ENCODE data around the gene MEIOB.

DNA sequence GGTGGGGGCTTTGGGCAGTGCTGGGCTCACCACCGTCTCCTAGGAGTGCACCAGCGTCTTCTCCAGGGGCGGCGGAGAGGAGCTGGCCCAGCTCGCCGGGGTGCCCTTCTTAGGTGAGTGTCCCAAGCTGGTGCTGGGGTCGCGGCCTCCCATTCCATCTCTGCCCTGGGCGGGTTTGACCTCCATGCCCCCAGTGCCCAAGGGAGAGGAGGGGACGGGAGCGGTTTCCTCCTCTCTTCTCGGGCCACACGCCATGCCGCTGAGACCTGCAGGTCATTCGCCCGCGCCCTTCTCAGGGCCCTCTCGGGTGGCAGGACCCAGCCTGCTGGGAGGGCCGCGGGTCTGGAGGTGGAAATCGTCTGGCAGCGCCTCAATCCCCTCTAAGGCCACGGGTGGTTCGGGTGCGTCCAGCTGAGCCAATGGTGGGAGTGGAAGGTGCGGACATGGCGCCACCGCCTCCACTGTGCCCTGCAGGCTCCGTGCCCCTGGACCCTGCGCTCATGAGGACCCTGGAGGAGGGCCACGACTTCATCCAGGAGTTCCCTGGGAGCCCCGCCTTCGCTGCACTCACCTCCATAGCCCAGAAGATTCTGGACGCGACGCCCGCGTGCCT is 83.8 kb downstream of the MEIOB start:
- TF ChIP-seq, protein P1, sequence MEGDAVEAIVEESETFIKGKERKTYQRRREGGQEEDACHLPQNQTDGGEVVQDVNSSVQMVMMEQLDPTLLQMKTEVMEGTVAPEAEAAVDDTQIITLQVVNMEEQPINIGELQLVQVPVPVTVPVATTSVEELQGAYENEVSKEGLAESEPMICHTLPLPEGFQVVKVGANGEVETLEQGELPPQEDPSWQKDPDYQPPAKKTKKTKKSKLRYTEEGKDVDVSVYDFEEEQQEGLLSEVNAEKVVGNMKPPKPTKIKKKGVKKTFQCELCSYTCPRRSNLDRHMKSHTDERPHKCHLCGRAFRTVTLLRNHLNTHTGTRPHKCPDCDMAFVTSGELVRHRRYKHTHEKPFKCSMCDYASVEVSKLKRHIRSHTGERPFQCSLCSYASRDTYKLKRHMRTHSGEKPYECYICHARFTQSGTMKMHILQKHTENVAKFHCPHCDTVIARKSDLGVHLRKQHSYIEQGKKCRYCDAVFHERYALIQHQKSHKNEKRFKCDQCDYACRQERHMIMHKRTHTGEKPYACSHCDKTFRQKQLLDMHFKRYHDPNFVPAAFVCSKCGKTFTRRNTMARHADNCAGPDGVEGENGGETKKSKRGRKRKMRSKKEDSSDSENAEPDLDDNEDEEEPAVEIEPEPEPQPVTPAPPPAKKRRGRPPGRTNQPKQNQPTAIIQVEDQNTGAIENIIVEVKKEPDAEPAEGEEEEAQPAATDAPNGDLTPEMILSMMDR (IDR thresholded peaks at IDR 0.05), result no peak
- TF ChIP-seq POLR2A (IDR thresholded peaks at IDR 0.05) (no peak), EP300 (IDR thresholded peaks at IDR 0.05) (no peak), POLR2AphosphoS5 (IDR thresholded peaks at IDR 0.05) (no peak)

All from gastroesophageal sphincter (tissue), 3 donors.